OCI-LY7 (cell line): ENCODE results near the gene FOXP1.

Experiments
- CTCF ChIP-seq: fragments of 200-600 bp; sonication (generic); conservative IDR thresholded peaks from 2 replicates; pipeline ENCODE4 v1.5.1; 2014; ENCODE audit warnings: mild to moderate bottlenecking, antibody characterized with exemption, low read length, moderate library complexity, mixed read lengths
- EZH2phosphoT487 ChIP-seq: fragments of 200-600 bp; sonication (generic); IDR thresholded peaks from 2 replicates; pipeline ENCODE4 v1.6.1; 2018; ENCODE audit warnings: low read depth, borderline replicate concordance, mild to moderate bottlenecking, mixed run types, antibody characterized with exemption, low read length, moderate library complexity, mixed read lengths

GRCh38 chr3:71614426-71614825 lies 30.9 kb upstream of the FOXP1 start:
- TF ChIP-seq CTCF (no peak), EZH2phosphoT487 (no peak)
